Epithelial cell of proximal tubule (primary cell): ENCODE results near the gene SLC12A8. TPM values are rescaled to one million over a fixed set of nuclear protein-coding genes. Genes with fewer than 3 reads are reported as not detected.

Experiments used
- DNase-seq: peaks from one replicate; pipeline ENCODE4 v3.0.0-alpha.2; 2011; ENCODE audit warnings: low read depth
- H3K4me3 ChIP-seq: 2 replicates; pipeline ENCODE4 v1.5.1; 2011; ENCODE audit warnings: low read depth, mild to moderate bottlenecking, low read length
- CTCF ChIP-seq: conservative IDR thresholded peaks from 2 replicates; pipeline ENCODE4 v1.5.1; 2012; ENCODE audit warnings: low read depth, mild to moderate bottlenecking, low read length
- total RNA-seq: library from RNA; depleted of rRNA; stranded (reverse); fragments of >200 nt; gene quantifications from 2 replicates; pipeline ENCODE4 v1.2.3, GENCODE V29; 2015

SLC12A8 gene
- total RNA-seq, 1 donor from 2014 or later: 17.9 TPM

GRCh38 chr3:125123451-125124305 is 88.9 kb downstream of the SLC12A8 start:
- no peak for DNase-seq
- TF ChIP-seq CTCF: no peak
- H3K4me3 ChIP-seq: no peak overlapping the region

GRCh38 chr3:125121246-125122010 is 91.1 kb downstream of the SLC12A8 start:
- TF ChIP-seq CTCF: no peak
- no peak for DNase-seq
- H3K4me3 ChIP-seq: no peak overlapping the region

GRCh38 chr3:125120379-125121122 is 92.0 kb downstream of the SLC12A8 start:
- no peak overlapping the region for H3K4me3 ChIP-seq
- no peak for TF ChIP-seq CTCF
- no peak for DNase-seq

- H3K4me3 ChIP-seq: no peak overlapping the region
- DNase-seq: no peak
- TF ChIP-seq CTCF: no peak
Observed at GRCh38 chr3:125119752-125120378, 92.7 kb downstream of the SLC12A8 start.

- no peak overlapping the region for H3K4me3 ChIP-seq
- no peak for TF ChIP-seq CTCF
- DNase-seq: no peak
Observed at GRCh38 chr3:125118600-125118999, 93.9 kb downstream of the SLC12A8 start.

GRCh38 chr3:125117631-125118191 is 94.8 kb downstream of the SLC12A8 start:
- TF ChIP-seq CTCF: no peak
- H3K4me3 ChIP-seq: no peak overlapping the region
- no peak for DNase-seq
